ENCODE measurements around the gene LRCH1. TPM values are rescaled to one million over a fixed set of nuclear protein-coding genes. Genes with fewer than 3 reads are reported as not detected.
A peak's percentile ranks its signal among the peaks of the same experiment; 100 is the strongest.

Gene LRCH1
- total and polyA plus RNA-seq, 10 of the 15 experiments (the other 5 are each of a cell fraction or from before 2014, with no cell fraction given), result 5.3 to 48.9 (median 14.4) TPM

- H2AFZ ChIP-seq (ENCODE audit: control insufficient read depth, low read depth, low read length), result no peak overlapping the region
- in situ Hi-C loops (cut with MboI), result no loop called here
- ChIA-PET POLR2A (interaction anchor here (0.6 to 4.0 kb wide), 15 partner anchors 8 to 70 kb away, joined by 3 to 20 read pairs (median 4); no protein-coding TSS in a partner anchor), SMC1A (ENCODE audit: uncharacterized antibody, unreplicated experiment) (interaction anchor here (0.8 to 9.0 kb wide), 30 partner anchors 8 to 77 kb away, joined by 3 to 170 read pairs (median 6); no protein-coding TSS in a partner anchor), RAD21 (ENCODE audit: unreplicated experiment) (interaction anchor here (0.6 to 5.5 kb wide), 26 partner anchors 8 to 448 kb away, joined by 3 to 40 read pairs (median 5); partner anchors contain the start of gene LRCH1), CTCF (interaction anchor here (0.6 to 4.8 kb wide), 15 partner anchors 8 to 81 kb away, joined by 3 to 39 read pairs (median 4); no protein-coding TSS in a partner anchor)
- no TSS peak for BruUV-seq (replicated peaks)
- DNase-seq (ENCODE audit: low read depth, low spot score) (no peak), ATAC-seq (peak; percentile 2; the same call in 1 of the 3 replicates), FAIRE-seq (no peak)
- peaks cover 67% of the 10 kb centered on the region for H3K4me1 ChIP-seq (ENCODE audit: control insufficient read depth, insufficient read depth, low read length)
- H4K20me1 ChIP-seq (ENCODE audit: control insufficient read depth, insufficient read depth), result no peaks in the 10 kb centered on the region
- no peaks in the 10 kb centered on the region for H3K9me3 ChIP-seq (replicated peaks; ENCODE audit: control insufficient read depth, insufficient read depth, low read length)
- peaks cover 95% of the 10 kb centered on the region for H3K79me2 ChIP-seq (ENCODE audit: control insufficient read depth, insufficient read depth, low read length)
- no peaks in the 10 kb centered on the region for H3K27me3 ChIP-seq (replicated peaks in 1 of 2; ENCODE audit: control insufficient read depth in 2 of 2, insufficient read depth in 2 of 2, low read length in 1 of 2)
- H3K9ac ChIP-seq (ENCODE audit: control insufficient read depth, insufficient read depth, low read length), result peak overlapping the region; percentile 20
- H3K27ac ChIP-seq (ENCODE audit: control insufficient read depth, insufficient read depth), result peak overlapping the region; percentile 55
- no peak for TF ChIP-seq RUNX3 (IDR thresholded peaks at IDR 0.05; ENCODE audit: low read length)
- TF ChIP-seq E4F1 (IDR thresholded peaks at IDR 0.05; ENCODE audit: borderline replicate concordance, partially characterized antibody), result no peak
- no peak for TF ChIP-seq NR2C1 (IDR thresholded peaks at IDR 0.05)
- H3K4me2 ChIP-seq (ENCODE audit: control insufficient read depth, insufficient read depth), result peak overlapping the region; percentile 70
- H3K4me3 ChIP-seq, result peak overlapping the region; percentile 1; the same call in 1 of the 2 replicates
- H3K36me3 ChIP-seq (ENCODE audit: control insufficient read depth in 2 of 2, insufficient read depth in 2 of 2, low read length in 1 of 2), result no peaks in the 10 kb centered on the region
- intact Hi-C loops (cut with micrococcal nuclease; ENCODE audit: unreplicated experiment), result no loop called here
- 26% methylated on average over 4 of the region's 4 CpGs for WGBS (ENCODE audit: insufficient coverage, insufficient replicate concordance, low lambda C conversion rate, missing lambda C conversion rate)
Measured at GRCh38 chr13:46621792-46622629, 69.0 kb downstream of the LRCH1 start.

Measured in GM12878 (cell line).